ENCODE data around the gene RNF4.

GRCh38 chr4:2485956-2486355 is 17.1 kb downstream of the RNF4 start:
- no peak for TF ChIP-seq CTCF (IDR thresholded peaks at IDR 0.05 in 8 of 11, conservative IDR thresholded peaks at IDR 0.05 in 3 of 11)
- no peak for TF ChIP-seq POLR2A (IDR thresholded peaks at IDR 0.05)

All from spleen (tissue), 7 donors.